Fibroblast of villous mesenchyme (primary cell): ENCODE data around the gene PRPF40B. TPM values are rescaled to one million over a fixed set of nuclear protein-coding genes. Genes with fewer than 3 reads are reported as not detected.
"Not testable (repeated sequence)": the region's sequence is repeated elsewhere in the genome, so short reads cannot be mapped to it uniquely, and the experiment has no call there.

ENCODE experiments used
- DNase-seq: peaks from one replicate; pipeline ENCODE4 v3.0.0-alpha.2; 2010; ENCODE audit warnings: low read depth
- H3K4me3 ChIP-seq: 2 replicates; pipeline ENCODE4 v1.5.1; 2011; ENCODE audit warnings: low read depth, mild to moderate bottlenecking, low read length
- CTCF ChIP-seq: IDR thresholded peaks from 2 replicates; pipeline ENCODE4 v1.5.1; 2012; ENCODE audit warnings: low read depth, mild to moderate bottlenecking, low read length; ENCODE audit not compliant: insufficient read depth
- total RNA-seq: library from RNA; depleted of rRNA; stranded (reverse); fragments of >200 nt; gene quantifications from 2 replicates; pipeline ENCODE4 v1.2.3, GENCODE V29; 2012

The PRPF40B gene
- total RNA-seq, 1 donor = 8.2 TPM

- no peak for DNase-seq
- no peak overlapping the region for H3K4me3 ChIP-seq
- TF ChIP-seq CTCF = no peak
Measured at GRCh38 chr12:49588721-49589516, 34.4 kb upstream of the PRPF40B start.

- DNase-seq = no peak
- no peak overlapping the region for H3K4me3 ChIP-seq
- TF ChIP-seq CTCF = no peak
Measured at GRCh38 chr12:49598527-49598926, 24.8 kb upstream of the PRPF40B start.

GRCh38 chr12:49599961-49600360 lies 23.4 kb upstream of the PRPF40B start:
- no peak for DNase-seq
- H3K4me3 ChIP-seq = no peak overlapping the region
- TF ChIP-seq CTCF = no peak

- no peak for TF ChIP-seq CTCF
- no peak overlapping the region for H3K4me3 ChIP-seq
Measured at GRCh38 chr12:49603721-49604120, 19.6 kb upstream of the PRPF40B start.

GRCh38 chr12:49604856-49605255 lies 18.5 kb upstream of the PRPF40B start:
- H3K4me3 ChIP-seq = no peak overlapping the region
- no peak for TF ChIP-seq CTCF
- DNase-seq = no peak

More at GRCh38 chr12:49603721-49604120, 19.6 kb upstream of the PRPF40B start:
- DNase-seq = no peak

- DNase-seq, H3K4me3 ChIP-seq: not testable (repeated sequence)
Measured at GRCh38 chr12:49605539-49605938, 17.8 kb upstream of the PRPF40B start, which contains the start of gene FAM186B. TSS of gene FAM186B (minus strand) at chr12:49605639. CDS start at chr12:49605477, 162 bp downstream.

- TF ChIP-seq CTCF = no peak
- no peak overlapping the region for H3K4me3 ChIP-seq
- DNase-seq = no peak
Measured at GRCh38 chr12:49609059-49609874, 14.1 kb upstream of the PRPF40B start.
